Endothelial cell of umbilical vein (primary cell): Measurements from ENCODE around the gene USHBP1.

Experiments used
- EZH2 ChIP-seq: IDR thresholded peaks from 2 replicates; pipeline ENCODE4 v1.6.1; 2012; ENCODE audit warnings: borderline replicate concordance, low read depth, mild to moderate bottlenecking, moderate library complexity, low read length, inconsistent platforms; ENCODE audit not compliant: severe bottlenecking
- POLR2A ChIP-seq: IDR thresholded peaks from 2 replicates; pipeline ENCODE4 v1.6.1; 2012; ENCODE audit warnings: low read depth, mild to moderate bottlenecking, control low read depth, low read length
- TF ChIP-seq, protein P1 (sequence below), 2 donors: IDR thresholded peaks; 1 replicate in 1 of 2; 2 replicates in 1 of 2; pipeline ENCODE4 v1.5.1; 2011; ENCODE audit warnings: low read length in 2 of 2, mild to moderate bottlenecking in 2 of 2, moderate library complexity in 2 of 2, control low read depth in 1 of 2, inconsistent platforms in 1 of 2, low read depth in 1 of 2; ENCODE audit not compliant: insufficient read depth in 1 of 2; ENCODE audit errors: extremely low read depth in 1 of 2
- TF ChIP-seq, protein P2 (sequence below): IDR thresholded peaks from 2 replicates; pipeline ENCODE4 v1.6.1; 2011; ENCODE audit not compliant: insufficient read depth, insufficient read length

DNA sequence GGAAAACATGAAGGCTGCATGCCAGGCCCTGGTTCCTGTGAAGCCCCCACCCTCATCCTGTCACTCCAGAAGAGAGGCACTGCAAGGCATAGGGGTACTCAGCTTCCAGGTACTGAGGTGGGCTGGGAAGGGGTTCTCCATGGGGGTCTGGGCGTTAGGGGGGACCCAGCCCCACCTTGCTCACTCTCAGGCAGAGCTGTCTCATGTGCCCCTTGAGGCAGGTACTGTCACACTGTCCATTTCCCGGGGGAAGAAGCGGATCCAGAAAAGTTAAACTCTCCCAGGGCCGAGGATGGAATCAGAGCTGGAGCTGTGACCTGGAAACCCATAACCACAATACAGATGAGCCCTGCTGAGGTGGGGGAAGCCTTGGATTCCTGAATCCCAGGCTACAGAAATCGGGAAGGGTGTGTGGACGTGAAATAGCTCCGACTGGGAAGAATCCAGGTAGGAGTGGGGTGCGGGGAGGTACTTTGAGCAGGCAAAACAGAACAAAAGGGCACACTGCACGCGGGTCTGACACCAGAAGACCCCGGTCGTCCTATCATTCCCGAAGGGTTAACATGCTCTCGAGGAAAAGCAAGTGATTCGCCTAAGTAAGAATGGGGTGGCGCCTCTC is 49.9 kb downstream of the USHBP1 start:
- TF ChIP-seq, protein P1, sequence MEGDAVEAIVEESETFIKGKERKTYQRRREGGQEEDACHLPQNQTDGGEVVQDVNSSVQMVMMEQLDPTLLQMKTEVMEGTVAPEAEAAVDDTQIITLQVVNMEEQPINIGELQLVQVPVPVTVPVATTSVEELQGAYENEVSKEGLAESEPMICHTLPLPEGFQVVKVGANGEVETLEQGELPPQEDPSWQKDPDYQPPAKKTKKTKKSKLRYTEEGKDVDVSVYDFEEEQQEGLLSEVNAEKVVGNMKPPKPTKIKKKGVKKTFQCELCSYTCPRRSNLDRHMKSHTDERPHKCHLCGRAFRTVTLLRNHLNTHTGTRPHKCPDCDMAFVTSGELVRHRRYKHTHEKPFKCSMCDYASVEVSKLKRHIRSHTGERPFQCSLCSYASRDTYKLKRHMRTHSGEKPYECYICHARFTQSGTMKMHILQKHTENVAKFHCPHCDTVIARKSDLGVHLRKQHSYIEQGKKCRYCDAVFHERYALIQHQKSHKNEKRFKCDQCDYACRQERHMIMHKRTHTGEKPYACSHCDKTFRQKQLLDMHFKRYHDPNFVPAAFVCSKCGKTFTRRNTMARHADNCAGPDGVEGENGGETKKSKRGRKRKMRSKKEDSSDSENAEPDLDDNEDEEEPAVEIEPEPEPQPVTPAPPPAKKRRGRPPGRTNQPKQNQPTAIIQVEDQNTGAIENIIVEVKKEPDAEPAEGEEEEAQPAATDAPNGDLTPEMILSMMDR (IDR thresholded peaks at IDR 0.05; ENCODE audit: extremely low read depth in 1 of 2, insufficient read depth in 1 of 2, low read depth in 1 of 2, low read length in 2 of 2): no peak
- TF ChIP-seq, protein P2, sequence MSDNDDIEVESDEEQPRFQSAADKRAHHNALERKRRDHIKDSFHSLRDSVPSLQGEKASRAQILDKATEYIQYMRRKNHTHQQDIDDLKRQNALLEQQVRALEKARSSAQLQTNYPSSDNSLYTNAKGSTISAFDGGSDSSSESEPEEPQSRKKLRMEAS: no peak
- no peak for TF ChIP-seq POLR2A
- TF ChIP-seq EZH2: no peak
